ENCODE data around the gene MADCAM1.
"Not testable (repeated sequence)": the region's sequence is repeated elsewhere in the genome, so short reads cannot be mapped to it uniquely, and the experiment has no call there.

MADCAM1 gene

DNA sequence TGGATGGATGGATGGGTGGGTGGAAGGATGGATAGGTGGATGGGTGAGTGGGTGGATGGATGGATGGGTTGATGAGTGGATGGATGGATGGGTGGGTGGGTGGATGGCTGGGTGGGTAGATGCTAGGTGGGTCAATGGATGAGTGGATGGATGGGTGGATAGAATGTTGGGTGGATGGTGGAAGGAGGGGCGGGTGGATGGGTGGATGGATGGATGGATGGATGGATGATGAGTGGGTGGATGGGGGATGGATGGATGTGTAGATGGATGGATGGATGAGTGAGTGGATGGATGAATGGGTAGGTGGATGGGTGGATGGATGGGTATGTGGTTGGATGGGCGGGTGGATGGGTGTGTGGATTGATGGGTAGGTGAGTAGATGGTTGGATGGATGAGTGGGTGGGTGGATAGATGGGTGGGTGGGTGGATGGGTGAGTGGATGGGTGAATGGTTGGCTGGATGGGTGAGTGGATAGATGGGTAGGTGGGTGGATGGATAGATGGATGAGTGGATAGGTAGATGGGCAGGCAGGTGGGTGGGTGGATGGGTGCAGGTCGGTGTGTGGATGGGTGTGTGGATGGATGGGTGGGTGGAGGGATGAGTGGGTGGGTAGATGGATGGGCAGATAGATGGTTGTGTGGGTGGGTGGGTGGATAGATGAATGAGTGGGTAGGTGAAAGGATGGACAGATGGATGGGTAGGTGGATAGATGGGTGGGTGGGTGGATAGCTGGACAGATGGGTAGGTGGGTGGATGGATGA is 31.1 kb upstream of the MADCAM1 start:
- DNase-seq, result no peak

DNA sequence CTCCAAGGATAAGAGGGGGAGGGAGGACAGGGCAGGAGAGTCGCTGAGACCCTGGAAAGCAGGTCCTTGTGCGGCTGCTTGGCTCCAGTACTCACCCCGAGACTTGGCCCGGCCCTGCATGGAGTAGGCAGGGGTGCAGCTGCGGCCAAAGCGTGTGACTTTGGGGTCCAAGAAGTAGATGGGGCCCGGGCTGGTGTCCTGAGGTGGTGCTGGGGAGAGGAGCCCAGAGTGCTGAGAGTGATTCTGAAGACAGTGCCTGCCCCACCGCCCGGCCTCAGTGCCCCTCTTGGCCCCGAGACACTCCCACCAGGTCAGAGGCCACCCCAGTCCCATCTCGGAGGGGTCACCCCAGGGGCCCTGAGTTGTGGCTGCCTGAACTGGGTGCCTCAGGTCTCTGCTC is 28.7 kb upstream of the MADCAM1 start:
- DNase-seq, result no peak

DNA sequence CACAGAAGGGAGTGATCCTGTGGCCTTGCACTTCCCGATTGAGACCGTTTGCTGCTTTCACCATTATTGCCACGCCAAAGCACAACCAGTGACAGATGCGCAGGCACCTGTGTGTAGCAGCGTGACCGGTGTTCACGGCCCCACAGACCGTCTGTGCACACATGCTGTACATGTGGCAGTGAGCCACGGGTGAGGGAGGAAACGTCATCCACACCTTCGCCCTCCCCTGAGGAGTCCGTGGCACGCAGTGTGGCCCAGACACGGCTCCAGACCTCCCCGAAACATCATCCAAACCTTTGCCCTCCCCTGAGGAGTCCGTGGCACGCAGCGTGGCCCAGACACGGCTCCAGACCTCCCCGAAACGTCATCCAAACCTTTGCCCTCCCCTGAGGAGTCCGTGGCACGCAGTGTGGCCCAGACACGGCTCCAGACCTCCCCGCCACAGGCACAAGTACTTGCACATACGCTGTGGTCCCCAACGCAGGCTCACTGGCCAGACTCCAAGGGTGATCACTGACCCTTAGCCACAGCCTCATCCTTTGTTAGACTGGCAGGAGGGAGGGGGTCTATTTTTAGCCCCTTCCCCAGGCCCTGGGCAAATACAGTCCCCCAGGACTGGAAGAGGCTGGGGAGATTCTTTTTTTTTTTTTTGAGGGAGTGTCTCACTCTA is 27.6 kb upstream of the MADCAM1 start:
- DNase-seq, result no peak

DNA sequence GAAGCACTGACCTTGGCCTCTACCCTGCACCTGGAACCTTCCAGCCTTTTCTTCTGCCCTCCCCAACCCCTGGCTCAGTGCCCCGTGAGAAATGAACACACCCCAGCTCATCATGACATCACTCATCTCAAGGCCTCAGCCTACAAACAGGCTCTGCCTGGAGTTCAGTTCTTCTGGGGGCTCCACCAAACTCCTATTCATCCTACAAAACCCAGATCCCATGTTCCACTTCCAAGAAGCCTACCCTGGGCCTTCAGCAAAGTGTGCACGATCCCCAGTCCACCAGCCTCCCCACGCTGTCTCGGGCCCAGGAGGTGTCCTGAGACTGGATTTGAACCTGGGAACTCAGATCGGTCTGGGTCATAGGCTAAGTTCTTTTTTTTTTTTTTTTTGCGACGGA is 26.5 kb upstream of the MADCAM1 start:
- DNase-seq, result no peak

DNA sequence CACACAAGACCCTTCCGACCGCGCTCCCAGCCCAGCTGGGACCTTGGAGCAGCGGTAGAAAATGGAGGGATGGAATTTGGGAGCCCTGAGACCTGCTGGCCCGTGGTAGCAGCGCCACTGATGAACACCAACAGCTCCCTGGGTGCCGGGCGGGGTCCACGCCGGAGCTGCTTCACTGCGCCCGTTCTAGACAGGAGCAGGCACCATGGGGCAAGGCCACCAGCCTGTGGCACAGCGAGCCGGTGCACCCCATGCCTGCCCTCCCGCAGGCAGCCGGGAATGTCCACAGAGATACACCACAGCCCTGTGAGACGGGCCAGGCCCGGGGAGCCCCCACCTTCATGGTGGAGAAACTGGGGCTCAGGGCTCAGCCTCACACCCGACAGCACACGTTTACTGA is 25.6 kb upstream of the MADCAM1 start:
- no peak for DNase-seq

DNA sequence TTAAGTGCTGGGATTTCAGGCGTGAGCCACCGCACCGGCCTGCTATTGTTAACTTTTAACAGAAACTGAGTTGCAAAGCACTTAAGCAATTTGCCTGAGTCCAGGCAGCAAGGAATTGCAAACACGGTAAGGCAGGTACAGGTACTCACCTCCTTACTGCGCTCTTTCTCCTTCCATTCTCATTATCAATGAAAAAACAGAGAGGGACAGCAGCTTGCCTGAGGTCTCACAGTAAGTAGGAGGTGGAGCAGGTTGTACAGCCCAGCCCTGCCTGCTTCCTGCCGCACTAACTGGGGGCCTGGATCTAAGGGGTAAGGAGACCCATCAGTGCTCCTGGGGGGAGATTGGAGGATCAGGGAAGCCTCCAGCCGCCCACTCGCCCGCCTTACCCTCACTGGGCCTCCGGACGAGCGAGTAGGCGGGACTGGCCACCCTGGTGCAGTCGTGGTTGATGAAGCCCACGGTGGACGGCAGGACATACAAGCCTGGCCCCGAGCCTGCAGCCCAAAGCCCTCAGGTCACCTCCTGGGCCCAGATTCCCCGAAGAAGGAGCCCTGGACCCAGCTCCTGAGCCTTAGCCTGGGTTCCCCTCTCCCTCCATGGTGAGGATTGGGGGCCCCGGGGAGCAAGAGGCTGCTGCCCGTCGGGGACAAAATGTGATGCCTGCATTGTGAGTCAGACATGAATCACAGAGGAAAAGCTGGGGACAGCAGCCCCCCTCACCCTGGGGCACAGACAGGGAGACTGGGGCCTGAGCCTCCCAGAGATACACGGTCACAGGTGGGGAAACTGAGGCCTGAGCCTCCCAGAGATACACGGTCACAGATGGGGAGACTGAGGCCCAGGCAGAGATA is 24.1 kb upstream of the MADCAM1 start:
- DNase-seq, result no peak

DNA sequence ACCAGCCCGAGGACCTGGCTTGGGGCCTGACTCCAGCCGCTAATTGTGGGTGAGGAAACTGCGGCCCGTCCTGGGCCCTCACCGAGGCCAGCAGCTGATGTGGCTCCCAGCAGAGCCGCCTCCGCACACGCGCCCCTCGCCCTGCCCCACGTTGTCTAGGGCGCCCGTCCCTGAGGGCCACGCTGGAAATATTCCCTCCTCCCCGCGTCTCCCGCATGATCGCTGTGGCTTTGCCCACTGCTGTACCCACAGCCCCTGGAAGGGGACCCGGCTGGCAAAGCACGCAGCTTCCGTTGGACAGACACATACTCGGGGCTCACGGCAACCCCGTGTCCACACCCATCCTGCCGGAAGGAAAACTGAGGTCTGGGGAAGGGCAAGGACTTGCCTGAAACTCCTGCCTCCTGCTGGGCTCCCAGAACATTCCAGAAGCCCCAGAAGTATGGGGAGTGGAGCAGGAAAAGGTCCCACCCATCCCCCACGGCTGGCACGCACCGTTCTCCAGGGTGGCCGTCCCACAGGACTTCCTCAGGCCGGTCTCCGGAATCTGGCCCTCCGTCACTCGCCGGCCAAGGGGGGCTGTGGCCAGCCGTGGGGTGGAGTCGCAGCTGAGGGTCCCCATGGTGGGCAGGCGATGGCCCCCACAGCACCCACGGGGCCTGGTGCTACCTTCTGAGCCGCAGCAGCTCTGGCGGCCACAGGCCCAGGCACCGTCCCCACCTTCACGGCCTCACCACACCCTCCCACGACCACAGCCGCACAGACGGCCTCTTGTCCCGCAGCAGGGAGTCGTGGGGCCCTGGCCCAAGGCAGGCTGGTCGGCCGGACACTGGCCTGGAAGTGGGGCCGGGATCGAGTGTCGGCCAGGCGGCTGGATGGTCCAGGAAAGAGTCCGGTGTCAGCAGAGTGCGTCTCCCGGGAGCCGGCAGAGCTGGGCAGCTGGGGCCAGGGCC is 21.9 kb upstream of the MADCAM1 start:
- DNase-seq, result no peak

DNA sequence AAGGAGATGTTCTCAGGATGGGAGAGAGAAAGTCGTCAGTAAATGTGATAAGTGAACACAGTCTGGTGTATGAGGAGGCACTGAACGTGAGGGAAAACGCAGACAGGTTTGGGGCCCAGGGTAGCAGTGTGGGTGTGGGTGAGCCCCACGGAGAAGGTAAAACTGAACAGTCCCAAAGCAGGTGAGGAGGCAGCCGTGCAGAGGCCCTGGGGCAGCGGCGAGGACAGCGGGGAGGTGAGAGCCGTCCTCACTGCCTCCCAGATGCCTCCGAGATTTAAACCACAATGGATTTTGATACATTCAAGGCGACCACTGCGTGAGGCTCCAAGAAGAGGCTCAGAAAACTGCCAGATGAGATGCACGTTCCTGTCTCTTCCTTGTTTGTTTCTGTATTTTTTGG is 20.9 kb upstream of the MADCAM1 start:
- no peak for DNase-seq

DNA sequence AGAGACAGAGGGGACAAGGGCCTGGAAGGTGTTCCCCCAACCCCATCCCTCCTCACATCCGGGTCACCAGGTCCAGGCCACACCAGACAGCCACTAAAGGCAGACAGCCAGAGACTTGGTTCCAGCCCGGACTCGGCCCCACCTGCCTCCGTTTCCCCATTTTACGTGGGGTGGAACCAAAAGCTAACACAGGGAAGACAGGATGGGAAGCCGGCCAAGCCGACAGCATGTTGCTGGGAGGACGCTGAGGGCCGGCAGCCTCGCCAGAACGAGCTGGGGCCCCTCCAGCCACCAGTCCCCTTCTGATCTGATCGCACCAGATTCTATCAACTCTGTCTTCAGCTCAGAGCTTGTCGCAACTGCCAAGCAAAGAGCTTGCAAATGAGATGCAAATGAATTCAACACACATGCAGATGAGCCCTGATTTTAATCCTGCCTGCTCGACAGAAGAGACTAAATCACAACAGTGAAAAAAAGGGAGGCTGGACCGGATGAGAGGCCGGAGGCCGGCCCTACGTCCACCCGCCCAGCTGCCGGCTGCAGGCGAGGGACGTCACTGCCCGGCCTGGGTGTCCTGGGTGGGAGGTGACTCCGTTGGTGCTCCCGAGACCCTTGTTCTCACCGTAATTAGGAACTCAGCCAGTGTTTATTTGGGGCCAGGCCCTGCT is 17.9 kb upstream of the MADCAM1 start:
- no peak for DNase-seq

DNA sequence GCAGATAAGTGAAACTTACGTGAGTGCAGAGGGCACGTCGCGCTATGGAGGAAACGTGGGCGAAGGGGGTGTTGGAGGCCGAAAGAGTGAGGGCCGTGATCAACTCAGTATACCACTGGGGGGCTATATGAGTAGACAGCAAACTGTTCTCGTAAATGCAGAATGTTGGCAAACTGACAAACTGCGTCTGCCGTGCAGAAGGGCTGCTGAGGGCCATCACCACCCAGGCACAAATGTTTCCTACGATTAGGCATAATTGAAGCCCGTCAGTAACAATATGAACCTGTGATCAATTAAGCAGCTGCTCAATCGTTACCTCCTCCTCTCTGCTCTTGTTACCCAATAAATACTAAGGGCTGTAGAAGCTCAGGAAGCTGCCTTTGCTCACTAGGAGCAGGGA is 17.3 kb upstream of the MADCAM1 start:
- DNase-seq, result no peak

DNA sequence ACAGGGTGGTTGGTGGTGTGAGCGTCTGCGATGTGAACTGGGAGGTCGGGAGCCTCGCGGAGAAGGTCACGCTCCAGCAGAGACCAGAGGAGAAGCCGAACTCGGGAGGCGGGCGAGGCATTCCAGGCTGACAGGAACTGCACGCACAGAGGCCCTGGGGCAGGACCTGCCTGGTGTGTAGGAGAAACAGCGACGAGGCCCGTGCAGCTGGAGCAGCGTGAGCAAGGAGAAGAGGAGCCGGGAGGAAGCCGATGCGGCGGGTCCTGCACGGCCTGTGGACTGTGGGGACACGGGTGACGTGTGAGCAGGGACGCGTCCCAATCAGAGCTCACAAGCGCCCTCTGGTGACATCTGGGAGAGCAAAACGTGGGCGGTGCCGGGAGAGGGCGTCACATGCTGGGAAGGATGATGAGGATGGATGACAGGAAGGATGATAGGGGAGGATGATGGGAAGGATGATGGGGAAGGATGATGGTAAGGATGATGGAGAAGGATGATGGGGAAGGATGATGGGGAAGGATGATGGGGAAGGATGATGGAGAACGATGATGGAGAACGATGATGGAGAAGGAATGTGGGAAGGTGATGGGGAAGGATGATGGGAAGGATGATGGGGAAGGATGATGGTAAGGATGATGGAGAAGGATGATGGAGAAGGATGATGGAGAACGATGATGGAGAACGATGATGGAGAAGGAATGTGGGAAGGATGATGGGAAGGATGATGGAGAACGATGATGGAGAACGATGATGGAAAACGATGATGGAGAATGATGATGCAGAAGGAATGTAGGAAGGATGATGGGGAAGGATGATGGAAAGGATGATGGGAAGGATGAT is 16.1 kb upstream of the MADCAM1 start:
- peak in 3 of 5 donors; percentile 36 to 39 (median 36) for DNase-seq

DNA sequence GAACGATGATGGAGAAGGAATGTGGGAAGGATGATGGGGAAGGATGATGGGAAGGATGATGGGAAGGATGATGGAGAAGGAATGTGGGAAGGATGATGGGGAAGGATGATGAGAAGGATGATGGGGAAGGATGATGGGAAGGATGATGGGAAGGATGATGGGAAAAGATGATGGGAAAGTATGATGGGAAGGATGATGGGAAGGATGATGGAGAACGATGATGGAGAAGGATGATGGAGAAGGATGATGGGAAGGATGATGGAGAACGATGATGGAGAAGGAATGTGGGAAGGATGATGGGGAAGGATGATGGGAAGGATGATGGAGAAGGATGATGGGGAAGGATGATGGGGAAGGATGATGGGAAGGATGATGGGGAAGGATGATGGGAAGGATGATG is 15.2 kb upstream of the MADCAM1 start:
- DNase-seq, result not testable (repeated sequence)

DNA sequence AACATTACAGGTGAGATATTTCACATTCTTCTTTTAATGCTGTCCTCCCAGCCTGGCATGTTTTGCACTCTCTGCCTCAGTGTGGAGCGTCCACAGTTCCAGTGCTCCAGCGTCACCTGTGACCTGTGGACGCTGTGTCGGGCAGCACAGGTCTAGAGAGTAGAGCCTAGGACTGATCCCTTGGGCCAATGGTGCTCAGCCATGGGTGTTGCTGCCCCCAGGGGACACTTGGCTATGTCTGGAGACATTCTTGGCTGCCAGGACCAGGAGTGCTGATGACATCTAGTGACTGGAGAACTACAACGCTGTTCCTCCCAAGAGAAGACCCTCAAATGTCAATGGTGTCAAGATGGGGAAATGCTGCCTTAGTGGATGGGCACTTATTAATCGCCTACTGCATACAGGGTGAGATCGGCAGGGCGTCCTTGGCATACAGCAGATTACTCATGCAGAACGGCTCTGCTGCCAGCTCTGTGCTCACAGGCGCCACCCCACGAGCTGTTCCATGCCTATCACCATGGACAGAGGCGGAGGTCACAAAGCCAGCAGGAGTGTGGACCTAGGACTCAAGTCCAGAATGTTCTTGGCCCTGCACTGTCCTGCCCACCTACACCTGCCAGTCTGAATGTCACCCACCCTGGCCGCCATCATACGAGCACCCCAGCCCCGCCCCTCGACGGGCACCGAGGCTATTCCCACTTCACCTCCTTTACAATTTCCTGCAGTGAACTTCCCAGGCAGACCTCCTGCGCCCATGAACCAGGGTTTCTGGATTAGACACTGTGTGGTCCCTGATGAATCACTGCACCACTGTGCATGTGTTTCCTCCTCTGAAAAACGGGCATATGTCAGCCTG is 13.9 kb upstream of the MADCAM1 start:
- no peak for DNase-seq

DNA sequence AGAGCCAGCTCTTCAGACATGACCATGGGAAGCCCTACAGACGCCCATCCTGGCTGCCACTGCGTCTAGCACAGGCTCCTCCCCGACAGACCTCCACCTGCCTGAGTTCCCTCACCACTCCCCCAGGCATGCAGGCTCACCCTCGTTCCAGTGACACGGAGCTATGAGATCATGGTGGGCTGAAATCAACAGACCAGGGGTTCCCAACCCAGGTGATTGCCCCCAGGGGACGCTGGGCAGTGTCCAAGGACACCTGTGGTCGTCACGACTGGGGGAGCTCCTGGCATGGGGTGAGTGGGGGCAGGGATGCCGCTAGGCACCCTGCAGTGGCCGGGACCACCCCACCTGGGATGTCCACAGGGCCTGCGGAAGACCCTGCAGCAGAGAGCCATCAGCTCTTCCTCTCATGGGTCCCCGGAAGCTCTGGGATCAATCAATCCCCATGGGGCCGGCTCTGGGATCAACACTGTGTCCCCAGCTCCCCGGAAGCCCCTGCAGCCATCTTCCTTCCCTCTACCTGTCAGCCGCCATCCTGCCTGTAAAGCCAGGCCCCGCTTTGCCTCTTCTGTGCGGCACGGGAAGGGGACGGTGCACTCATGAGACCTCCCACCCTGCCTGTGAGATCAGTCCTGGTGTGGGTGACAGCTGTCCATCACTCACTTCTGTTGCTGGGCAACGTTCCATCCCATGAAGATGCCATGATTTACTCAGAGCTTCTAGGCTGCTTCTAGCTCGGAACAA is 12.8 kb upstream of the MADCAM1 start:
- DNase-seq, result no peak

DNA sequence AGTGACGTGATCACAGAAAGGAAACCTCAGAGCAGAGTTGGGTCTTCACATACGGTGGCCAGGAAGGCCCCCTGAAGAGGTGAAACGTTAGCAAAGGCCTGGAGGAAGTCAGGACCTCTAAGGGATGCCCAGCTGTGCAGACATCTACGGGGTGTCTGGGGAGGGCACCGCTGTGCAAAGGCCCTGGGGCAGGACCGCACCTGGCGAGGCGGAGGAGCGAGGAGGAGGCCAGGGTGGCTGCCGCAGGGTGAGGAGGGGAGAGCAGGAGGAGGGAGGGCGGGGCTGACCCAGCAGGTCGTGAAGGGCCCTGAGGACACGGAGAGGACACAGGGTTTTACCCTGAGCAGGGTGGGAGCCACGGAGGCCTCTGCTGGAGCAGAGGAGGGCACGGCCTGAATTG is 11.8 kb upstream of the MADCAM1 start:
- DNase-seq, result no peak

DNA sequence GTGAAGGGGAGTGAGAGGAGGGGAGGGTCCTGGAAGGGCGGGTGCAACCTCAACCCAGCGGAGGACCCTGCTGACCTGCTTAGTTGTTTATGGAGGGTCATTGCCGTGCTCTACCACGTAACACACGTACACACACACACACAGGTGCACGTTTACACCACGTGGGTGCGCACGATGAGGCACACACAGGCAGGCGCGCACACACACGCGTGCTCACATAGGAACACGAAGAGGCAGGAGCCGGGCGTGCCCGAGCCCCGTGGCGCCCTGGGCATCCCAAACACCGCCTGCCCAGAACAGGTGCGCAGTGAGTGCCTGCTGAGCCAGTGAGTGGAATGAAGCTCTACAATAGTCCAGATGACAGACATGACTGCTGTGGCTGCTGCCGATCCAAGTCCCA is 11.2 kb upstream of the MADCAM1 start:
- no peak for DNase-seq

DNA sequence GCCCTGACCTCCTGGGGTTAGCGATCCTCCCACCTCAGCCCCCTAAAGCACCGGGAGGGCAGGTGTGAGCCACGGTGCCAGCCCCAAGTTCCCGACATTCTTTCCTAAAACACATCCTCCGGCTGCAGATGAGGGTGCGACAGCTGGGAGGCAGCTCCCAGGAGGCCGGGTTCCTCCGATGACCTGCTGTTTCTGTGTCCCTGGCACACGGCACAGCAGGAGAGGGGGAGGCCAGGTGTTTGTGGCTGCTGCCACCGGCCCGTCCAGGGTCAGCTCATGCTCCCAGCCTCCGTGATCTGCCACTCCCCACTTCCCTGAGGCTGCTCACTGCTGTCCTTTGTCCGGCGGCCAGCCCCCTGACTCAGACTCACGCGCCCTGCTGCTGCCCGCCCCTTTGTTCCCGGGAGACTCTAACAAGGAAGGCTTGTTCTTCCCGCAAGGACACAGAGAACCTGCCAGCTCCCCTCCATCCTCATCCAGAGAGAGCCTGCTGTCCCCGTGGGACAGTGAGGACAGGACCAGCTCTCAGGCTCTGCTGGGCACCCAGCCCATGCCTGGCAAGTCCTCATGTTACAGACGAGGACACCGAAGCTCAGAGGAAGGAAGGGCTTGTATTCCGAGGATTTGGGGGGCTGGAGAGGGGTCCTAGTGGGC is 10.6 kb upstream of the MADCAM1 start:
- no peak for DNase-seq

Data from T-helper 1 cell (primary cell).